H1 (cell line): ENCODE measurements around the gene LY6G6F. TPM values are rescaled to one million over a fixed set of nuclear protein-coding genes. Genes with fewer than 3 reads are reported as not detected.

Experiments
- CTCF ChIA-PET: fragments of 300-600 bp; sonication (Branson Sonifier 250); formaldehyde crosslinking; loops from one replicate; lab custom pipeline; 2021; ENCODE audit not compliant: partially characterized antibody; lab: Charles Lee
- POLR2A ChIA-PET: fragments of 300-600 bp; sonication (Branson Sonifier 250); formaldehyde crosslinking; loops from one replicate; lab custom pipeline; 2021; ENCODE audit warnings: inconsistent platforms; ENCODE audit not compliant: partially characterized antibody; lab: Charles Lee
- DNase-seq, 2 experiments: peaks; one replicate each; pipeline versions ENCODE4 v3.0.0 to v3.0.0-alpha.2; 2010 to 2022; ENCODE audit warnings: low spot score in 2 of 2, low read depth in 1 of 2, mixed read lengths in 1 of 2
- FAIRE-seq: peaks from 2 replicates; lab custom pipeline; 2011; peaks lifted over from hg19 to GRCh38; lab: Jason Lieb, UNC
- H2AFZ ChIP-seq: 2 replicates; pipeline ENCODE4 v1.8.1; 2012; ENCODE audit warnings: low read length, inconsistent platforms
- H2AK5ac ChIP-seq: 2 replicates; pipeline ENCODE4 v1.6.1; 2013; ENCODE audit warnings: low read depth, low read length
- H2BK120ac ChIP-seq: replicated peaks from 2 replicates; pipeline ENCODE3; 2013; ENCODE audit warnings: low read depth, low read length, inconsistent platforms
- H2BK12ac ChIP-seq: 2 replicates; pipeline ENCODE4 v1.6.1; 2013; ENCODE audit warnings: low read depth, low read length
- H2BK15ac ChIP-seq: 2 replicates; pipeline ENCODE4 v1.6.1; 2013; ENCODE audit warnings: low read length
- H2BK20ac ChIP-seq: 2 replicates; pipeline ENCODE4 v1.6.1; 2013; ENCODE audit warnings: low read length
- H2BK5ac ChIP-seq: 2 replicates; pipeline ENCODE4 v1.6.1; 2013; ENCODE audit warnings: low read depth, low read length
- H3K14ac ChIP-seq: 2 replicates; pipeline ENCODE4 v1.6.1; 2013; ENCODE audit warnings: inconsistent platforms; ENCODE audit not compliant: insufficient read length
- H3K18ac ChIP-seq: 2 replicates; pipeline ENCODE4 v1.6.1; 2013; ENCODE audit warnings: low read length; ENCODE audit errors: extremely low read depth
- H3K23ac ChIP-seq: 2 replicates; pipeline ENCODE4 v1.6.1; 2013; ENCODE audit warnings: inconsistent platforms; ENCODE audit not compliant: insufficient read length
- H3K23me2 ChIP-seq: 2 replicates; pipeline ENCODE4 v1.6.1; 2013; ENCODE audit warnings: low read depth, low read length
- H3K27ac ChIP-seq: 2 replicates; pipeline ENCODE4 v1.6.1; 2011; ENCODE audit warnings: low read depth, low read length, inconsistent platforms
- H3K27me3 ChIP-seq, 4 experiments: replicated peaks in 1 of 4; 1 replicate in 1 of 4; 2 replicates in 3 of 4; pipeline versions ENCODE4 v1.6.1 to v1.8.1; 2011 to 2013; ENCODE audit warnings: low read length in 3 of 4, mild to moderate bottlenecking in 3 of 4, inconsistent platforms in 2 of 4, mixed read lengths in 2 of 4, moderate library complexity in 1 of 4; ENCODE audit not compliant: control insufficient read depth in 3 of 4, insufficient read depth in 3 of 4; ENCODE audit errors: extremely low read depth in 1 of 4
- H3K36me3 ChIP-seq, 4 experiments: 2 replicates each; pipeline versions ENCODE4 v1.6.1 to v1.8.1; 2011 to 2013; ENCODE audit warnings: mild to moderate bottlenecking in 4 of 4, low read length in 3 of 4, moderate library complexity in 2 of 4, control low read depth in 1 of 4, inconsistent platforms in 1 of 4; ENCODE audit not compliant: insufficient read depth in 4 of 4, control insufficient read depth in 2 of 4
- H3K4ac ChIP-seq: replicated peaks from 2 replicates; pipeline ENCODE3; 2013; ENCODE audit warnings: low read length, low read depth, mixed read lengths, inconsistent platforms; ENCODE audit not compliant: insufficient read length
- H3K4me1 ChIP-seq, 4 experiments: replicated peaks in 1 of 4; 1 replicate in 1 of 4; 2 replicates in 3 of 4; pipeline versions ENCODE4 v1.6.1 to v1.8.1; 2011 to 2013; ENCODE audit warnings: low read length in 3 of 4, inconsistent platforms in 2 of 4, mixed read lengths in 1 of 4; ENCODE audit not compliant: insufficient read depth in 4 of 4, control insufficient read depth in 3 of 4
- H3K4me2 ChIP-seq, 2 experiments: 2 replicates each; pipeline versions ENCODE4 v1.6.1 to v1.8.1; 2011 to 2013; ENCODE audit warnings: low read depth in 2 of 2, low read length in 2 of 2, control low read depth in 1 of 2, inconsistent platforms in 1 of 2, mild to moderate bottlenecking in 1 of 2; ENCODE audit not compliant: insufficient read depth in 1 of 2
- H3K4me3 ChIP-seq, 4 experiments: fragments of 200-600, 300-600 bp in 1 of 4; sonication (generic), shearing (Covaris generic), sonication (Bioruptor Twin) in 1 of 4; 2 replicates each; pipeline versions ENCODE4 v1.5.1 to v1.8.1; 2011 to 2016; ENCODE audit warnings: low read length in 4 of 4, low read depth in 3 of 4, control low read depth in 2 of 4, inconsistent platforms in 2 of 4, mild to moderate bottlenecking in 2 of 4, mixed read lengths in 1 of 4, moderate library complexity in 1 of 4; ENCODE audit not compliant: insufficient read depth in 2 of 4; ENCODE audit errors: extremely low read depth in 1 of 4
- H3K56ac ChIP-seq: replicated peaks from 2 replicates; pipeline ENCODE3; 2013; ENCODE audit warnings: low read depth, mild to moderate bottlenecking, mixed read lengths, low read length, inconsistent platforms; ENCODE audit not compliant: insufficient read length
- H3K79me1 ChIP-seq: 2 replicates; pipeline ENCODE4 v1.6.1; 2013; ENCODE audit warnings: low read depth, low read length, control low read depth
- H3K79me2 ChIP-seq, 2 experiments: 2 replicates each; pipeline versions ENCODE4 v1.6.1 to v1.8.1; 2012 to 2013; ENCODE audit warnings: low read length in 2 of 2, mild to moderate bottlenecking in 2 of 2, inconsistent platforms in 1 of 2; ENCODE audit not compliant: insufficient read depth in 2 of 2, control insufficient read depth in 1 of 2
- H3K9ac ChIP-seq, 4 experiments: replicated peaks in 1 of 4; 1 replicate in 1 of 4; 2 replicates in 3 of 4; pipeline versions ENCODE4 v1.6.1 to v1.8.1; 2011 to 2013; ENCODE audit warnings: low read depth in 3 of 4, low read length in 3 of 4, control low read depth in 2 of 4, mild to moderate bottlenecking in 2 of 4, moderate library complexity in 2 of 4, inconsistent platforms in 1 of 4; ENCODE audit errors: extremely low read depth in 1 of 4
- H3K9me3 ChIP-seq, 2 experiments: 2 replicates each; pipeline versions ENCODE4 v1.6.1 to v1.8.1; 2012 to 2013; ENCODE audit warnings: mild to moderate bottlenecking in 2 of 2, moderate library complexity in 2 of 2, control low read depth in 1 of 2, inconsistent platforms in 1 of 2, low read depth in 1 of 2, low read length in 1 of 2, mixed read lengths in 1 of 2; ENCODE audit not compliant: insufficient read depth in 2 of 2
- H4K20me1 ChIP-seq, 2 experiments: replicated peaks in 1 of 2; 2 replicates each; pipeline versions ENCODE3 to v1.8.1; 2011 to 2013; ENCODE audit warnings: inconsistent platforms in 2 of 2, low read length in 2 of 2, mild to moderate bottlenecking in 1 of 2; ENCODE audit not compliant: insufficient read depth in 2 of 2, control insufficient read depth in 1 of 2
- H4K5ac ChIP-seq: 2 replicates; pipeline ENCODE4 v1.6.1; 2013; ENCODE audit warnings: low read length, low read depth, mixed read lengths, inconsistent platforms; ENCODE audit not compliant: insufficient read length
- H4K8ac ChIP-seq: 2 replicates; pipeline ENCODE4 v1.8.0; 2013; ENCODE audit warnings: mild to moderate bottlenecking, moderate library complexity, low read length, inconsistent platforms; ENCODE audit not compliant: insufficient read depth; ENCODE audit errors: extremely low read depth
- H4K91ac ChIP-seq: replicated peaks from 2 replicates; pipeline ENCODE3; 2013; ENCODE audit warnings: low read length, mixed read lengths, inconsistent platforms; ENCODE audit not compliant: insufficient read length
- BRCA1 ChIP-seq: IDR thresholded peaks from 2 replicates; pipeline ENCODE4 v1.6.1; 2012; ENCODE audit warnings: low read depth, low read length, improper control_type of control experiment
- CBX5 ChIP-seq: fragments of 300-800, 300-1000 bp; sonication (generic); IDR thresholded peaks from 2 replicates; pipeline ENCODE4 v1.7.1; 2016; ENCODE audit warnings: antibody characterized with exemption, low read length, low read depth
- EZH2 ChIP-seq: fragments of 200-600 bp; sonication (generic); IDR thresholded peaks from 2 replicates; pipeline ENCODE4 v1.7.1; 2012; ENCODE audit warnings: low read depth, mild to moderate bottlenecking, moderate library complexity, low read length, inconsistent platforms; ENCODE audit not compliant: severe bottlenecking
- GTF2F1 ChIP-seq: IDR thresholded peaks from 2 replicates; pipeline ENCODE4 v1.6.1; 2012; ENCODE audit warnings: low read depth, low read length, improper control_type of control experiment, borderline replicate concordance
- RBBP5 ChIP-seq: IDR thresholded peaks from 2 replicates; pipeline ENCODE4 v1.7.1; 2012; ENCODE audit warnings: low read depth, mild to moderate bottlenecking, inconsistent platforms, low read length, moderate library complexity, borderline replicate concordance
- SIX5 ChIP-seq: IDR thresholded peaks from 2 replicates; pipeline ENCODE4 v1.6.1; 2011; ENCODE audit warnings: mild to moderate bottlenecking, low read depth, low read length
- WGBS, 2 experiments: shearing (Covaris generic) in 1 of 2; methylation state at CpG; one replicate each; pipeline versions ENCODE4 v1.1.6 to v1.1.7; 2013 to 2015; ENCODE audit warnings: low lambda C conversion rate in 2 of 2, mixed read lengths in 2 of 2, inconsistent platforms in 1 of 2, low coverage in 1 of 2, missing lambda C conversion rate in 1 of 2; ENCODE audit not compliant: insufficient replicate concordance in 2 of 2, insufficient coverage in 1 of 2, insufficient read length in 1 of 2; ENCODE audit errors: extremely low coverage in 1 of 2, missing lambda C conversion rate in 1 of 2; 5-methylcytosine and 5-hydroxymethylcytosine counted together
- polyA plus RNA-seq, 7 experiments: library from polyadenylated mRNA; depleted of rRNA in 3 of 7; stranded (reverse) in 5 of 7; unstranded in 2 of 7; fragments of >200 nt in 5 of 7; fragments of 200-250 nt in 2 of 7; gene quantifications; 1 replicate in 5 of 7; 2 replicates in 1 of 7; 4 replicates in 1 of 7; pipeline versions ENCODE4 v1.2.1 to v1.2.3, GENCODE V29; 2011 to 2013; ENCODE audit warnings: missing spikeins in 2 of 7, mixed read lengths in 2 of 7
- total RNA-seq: library from RNA; stranded (reverse); fragmentation: NEBNext Ultra II Directional; extraction: Animal tissue kit (Norgen Biotek cat#: 25700); gene quantifications from 2 replicates; pipeline ENCODE4 v1.2.1, GENCODE V29; 2021

LY6G6F gene
- total and polyA plus RNA-seq, 2 of the 8 experiments (the other 6 are each of a cell fraction or from before 2014, with no cell fraction given) = not detected

DNA sequence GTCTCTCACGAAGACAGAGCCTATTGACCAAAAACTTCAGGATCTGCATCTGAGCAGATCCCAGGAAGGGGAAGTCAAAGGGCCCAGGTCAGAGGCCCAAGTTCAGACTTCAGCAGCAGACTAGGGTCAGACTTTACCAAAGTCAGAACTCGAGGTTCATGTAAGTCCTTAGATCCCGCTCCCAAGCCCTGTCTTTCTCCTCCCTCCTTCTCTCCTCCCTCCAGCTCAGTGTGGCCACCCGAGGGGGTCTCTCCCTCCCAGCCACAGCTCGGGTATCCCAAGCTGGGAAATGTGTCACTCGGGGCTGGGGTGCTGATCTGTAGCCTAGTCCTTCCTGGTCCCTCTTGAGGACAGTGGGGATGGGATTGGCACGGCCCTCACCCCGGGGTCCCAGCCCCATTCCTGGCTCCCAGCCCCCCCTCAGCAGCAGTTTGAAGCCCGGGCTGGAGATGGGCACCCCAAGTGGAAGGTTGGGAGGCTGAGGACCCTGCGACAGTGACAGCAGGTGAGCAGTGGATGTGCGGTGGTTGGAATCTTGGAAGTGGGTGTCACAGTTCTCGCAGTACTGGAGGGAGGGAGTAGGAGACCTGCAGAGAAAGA is 44.4 kb upstream of the LY6G6F start:
- H3K18ac ChIP-seq = no peak overlapping the region
- H3K4me3 ChIP-seq = no peak overlapping the region
- no peak overlapping the region for H2BK120ac ChIP-seq
- ChIA-PET CTCF (interaction anchor here (0.7 to 3.7 kb wide), 9 partner anchors 9 to 116 kb away, joined by 3 to 38 read pairs (median 4); partner anchors contain the start of genes APOM, ATP6V1G2 and BAG6), POLR2A (interaction anchor here (0.6 to 25.5 kb wide), 13 partner anchors 8 to 196 kb away, joined by 3 to 883 read pairs (median 6); partner anchors contain the start of genes AIF1, APOM, ATP6V1G2 and BAG6)
- H2BK15ac ChIP-seq = no peak overlapping the region
- H3K23ac ChIP-seq = no peak overlapping the region
- H3K56ac ChIP-seq = no peak overlapping the region
- peaks cover 14% of the 10 kb centered on the region for H3K79me1 ChIP-seq
- H3K14ac ChIP-seq = no peak overlapping the region
- H2AK5ac ChIP-seq = no peak overlapping the region
- no peak overlapping the region for H3K4me2 ChIP-seq
- H3K27ac ChIP-seq = no peak overlapping the region
- H2BK20ac ChIP-seq = no peak overlapping the region
- TF ChIP-seq EZH2 (no peak), CBX5 (no peak), RBBP5 (no peak), SIX5 (no peak), GTF2F1 (no peak), BRCA1 (no peak)
- no peaks in the 10 kb centered on the region for H3K9me3 ChIP-seq
- H3K9ac ChIP-seq = no peak overlapping the region
- no peak overlapping the region for H2BK5ac ChIP-seq
- DNase-seq (no peak), FAIRE-seq (no peak)
- peaks cover 0 to 19% (median 5%) of the 10 kb centered on the region in 4 experiments; a peak in 5 of 7 replicates for H3K4me1 ChIP-seq
- H3K36me3 ChIP-seq = peaks cover 6 to 20% (median 10%) of the 10 kb centered on the region in 4 experiments; a peak in 6 of 8 replicates
- H3K79me2 ChIP-seq = peaks cover 0 to 51% of the 10 kb centered on the region in 2 experiments; a peak in 3 of 4 replicates
- H2BK12ac ChIP-seq = no peak overlapping the region
- no peak overlapping the region for H3K4ac ChIP-seq
- no peak overlapping the region for H4K91ac ChIP-seq
- H4K8ac ChIP-seq = no peak overlapping the region
- H3K23me2 ChIP-seq = peaks cover 12% of the 10 kb centered on the region
- H2AFZ ChIP-seq = no peak overlapping the region
- H4K20me1 ChIP-seq = peaks cover 3 to 5% of the 10 kb centered on the region in 2 experiments
- WGBS, 2 experiments = 95% methylated on average over 11 of the region's 12 CpGs; no CpG with 5 or more reads in 1 of the 2 experiments
- H3K27me3 ChIP-seq = no peaks in the 10 kb centered on the region
- H4K5ac ChIP-seq = no peak overlapping the region
